ENCODE measurements around the gene MSI2. TPM values are rescaled to one million over a fixed set of nuclear protein-coding genes. Genes with fewer than 3 reads are reported as not detected.

Gene MSI2
- total RNA-seq, 4 donors from 2014 or later = 9.9 to 18.5 (median 13.8) TPM

DNA sequence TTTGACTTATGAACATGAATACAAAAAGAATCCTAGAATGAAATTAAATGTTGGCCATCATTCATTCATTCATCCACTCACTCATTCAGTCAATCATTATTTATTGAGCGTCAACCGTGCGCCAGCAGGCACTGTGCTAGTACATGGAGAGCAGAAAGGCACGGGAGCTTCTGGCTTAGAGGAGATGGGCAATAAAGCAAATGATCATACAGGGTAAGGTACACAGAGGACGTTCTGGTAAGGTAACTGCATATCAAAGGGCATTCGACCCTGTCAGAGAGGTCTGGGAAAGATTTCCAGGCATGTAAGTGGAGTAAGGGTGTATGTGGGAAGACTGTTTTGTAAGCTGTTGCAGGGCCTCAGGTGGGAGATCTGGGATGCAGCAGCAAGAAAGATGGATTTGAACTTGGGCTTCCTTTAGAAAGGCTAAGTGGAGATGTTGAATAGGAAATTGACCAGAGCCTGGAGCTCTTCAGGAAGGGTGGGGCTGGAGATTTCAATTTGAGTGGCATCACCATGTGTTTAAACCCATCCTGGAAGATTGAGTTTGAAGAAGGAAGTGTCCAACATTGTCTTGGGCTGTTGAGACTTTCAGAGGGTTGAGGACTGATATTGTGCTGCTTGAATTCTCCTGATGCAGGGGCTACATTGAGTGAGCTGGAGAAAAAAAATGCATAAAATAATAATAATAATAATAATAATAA, 2.8 kb upstream of the MSI2 start:
- WGBS, 2 donors = 63 to 68% methylated on average over 6 of the region's 6 CpGs
- intact Hi-C loops (cut with DNase I; ENCODE audit: low total_unique reads) = no loop called here
- no peak for DNase-seq (ENCODE audit: low spot score in 2 of 2)
- TF ChIP-seq CTCF (IDR thresholded peaks at IDR 0.05) (no peak), POLR2A (IDR thresholded peaks at IDR 0.05) (no peak)
- no peak overlapping the region for H3K4me3 ChIP-seq (ENCODE audit: low read depth, poor library complexity, severe bottlenecking)

DNA sequence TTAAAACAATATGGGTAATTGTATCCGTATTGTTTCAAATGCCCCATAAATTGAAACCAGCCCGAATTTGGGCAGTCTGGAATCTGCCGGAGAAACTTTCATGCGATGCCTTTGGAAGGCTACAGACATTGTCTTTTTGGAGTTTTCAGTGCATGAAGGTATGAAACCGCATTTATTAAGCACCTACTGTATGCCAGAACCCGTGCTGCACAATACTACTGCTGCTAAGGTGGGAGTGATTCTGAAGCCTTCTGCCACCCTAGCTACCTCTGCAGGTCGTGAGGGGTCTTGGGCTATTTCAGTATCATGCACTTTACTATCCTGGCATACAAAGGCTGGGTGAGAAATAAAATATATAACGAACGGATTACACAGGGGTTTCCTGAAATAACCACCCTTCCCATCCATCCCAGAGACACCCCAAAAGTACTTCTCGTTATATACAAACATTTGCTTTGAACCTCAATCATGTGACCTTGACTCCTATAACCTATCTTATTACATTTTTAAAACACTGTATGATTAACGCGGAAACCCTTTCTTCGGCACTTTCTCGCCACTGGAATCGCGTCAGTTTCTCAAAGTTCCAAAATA, 1.0 kb upstream of the MSI2 start:
- whole genome bisulfite sequencing, 2 donors = 21 to 26% methylated on average over 16 of the region's 16 CpGs
- DNase-seq (ENCODE audit: low spot score in 2 of 2) = no peak
- TF ChIP-seq POLR2A (IDR thresholded peaks at IDR 0.05) (no peak), CTCF (IDR thresholded peaks at IDR 0.05) (no peak)
- peak overlapping the region; percentile 51 for H3K4me3 ChIP-seq (ENCODE audit: low read depth, poor library complexity, severe bottlenecking)
- intact Hi-C loops (cut with DNase I; ENCODE audit: low total_unique reads) = no loop called here

DNA sequence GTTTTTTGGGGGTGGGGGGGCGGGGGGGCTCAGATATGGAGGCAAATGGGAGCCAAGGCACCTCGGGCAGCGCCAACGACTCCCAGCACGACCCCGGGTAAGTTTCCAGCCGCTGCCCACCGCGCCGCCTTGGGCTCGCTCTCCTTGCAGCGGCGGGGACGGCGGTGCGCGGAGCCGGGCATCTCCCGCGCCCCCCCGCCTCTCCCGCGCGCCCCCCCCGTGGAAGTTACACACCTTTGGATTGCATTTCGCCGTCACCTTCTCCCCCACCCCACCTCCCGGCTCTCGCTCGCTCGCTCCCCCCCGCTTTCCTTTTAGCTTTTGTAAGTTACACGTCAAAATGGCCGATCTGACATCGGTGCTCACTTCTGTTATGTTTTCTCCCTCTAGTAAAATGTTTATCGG, 387 bp downstream of the MSI2 start:
- peak overlapping the region; percentile 63 for H3K4me3 ChIP-seq (ENCODE audit: low read depth, poor library complexity, severe bottlenecking)
- intact Hi-C loops (cut with DNase I; ENCODE audit: low total_unique reads) = no loop called here
- TF ChIP-seq POLR2A (IDR thresholded peaks at IDR 0.05) = no peak
- WGBS, 2 donors = 0 to 1% methylated on average over 29 to 34 of the region's 36 CpGs
- DNase-seq (ENCODE audit: low spot score in 2 of 2) = no peak

- H3K4me3 ChIP-seq (ENCODE audit: low read depth, poor library complexity, severe bottlenecking) = peak overlapping the region; percentile 63
- no peak for TF ChIP-seq POLR2A (IDR thresholded peaks at IDR 0.05)
- TF ChIP-seq CTCF (IDR thresholded peaks at IDR 0.05) = no peak
- WGBS, 2 donors = 0 to 1% methylated on average over 19 of the region's 19 CpGs
- no peak for DNase-seq (ENCODE audit: low spot score in 2 of 2)
- intact Hi-C loops (cut with DNase I; ENCODE audit: low total_unique reads) = no loop called here
These were observed 1.0 kb downstream of the MSI2 start for GRCh38 chr17:57257195-57257894.

GRCh38 chr17:57257895-57258851, 1.9 kb downstream of the MSI2 start:
- DNase-seq (ENCODE audit: low spot score in 2 of 2) = no peak
- no peak for TF ChIP-seq CTCF (IDR thresholded peaks at IDR 0.05)
- TF ChIP-seq POLR2A (IDR thresholded peaks at IDR 0.05) = no peak
- intact Hi-C loops (cut with DNase I; ENCODE audit: low total_unique reads) = no loop called here

More at GRCh38 chr17:57257895-57258851, 1.9 kb downstream of the MSI2 start:
- WGBS, 2 donors = 8 to 16% methylated on average over 20 of the region's 20 CpGs
- peak overlapping the region; percentile 10 for H3K4me3 ChIP-seq (ENCODE audit: low read depth, poor library complexity, severe bottlenecking)
